ENCODE results near the gene NYNRIN. TPM values are rescaled to one million over a fixed set of nuclear protein-coding genes. Genes with fewer than 3 reads are reported as not detected.

The NYNRIN gene
- total and polyA plus RNA-seq, 2 of the 8 experiments (the other 6 are each of a cell fraction or from before 2014, with no cell fraction given) = 15.2 to 18.3 TPM

DNA sequence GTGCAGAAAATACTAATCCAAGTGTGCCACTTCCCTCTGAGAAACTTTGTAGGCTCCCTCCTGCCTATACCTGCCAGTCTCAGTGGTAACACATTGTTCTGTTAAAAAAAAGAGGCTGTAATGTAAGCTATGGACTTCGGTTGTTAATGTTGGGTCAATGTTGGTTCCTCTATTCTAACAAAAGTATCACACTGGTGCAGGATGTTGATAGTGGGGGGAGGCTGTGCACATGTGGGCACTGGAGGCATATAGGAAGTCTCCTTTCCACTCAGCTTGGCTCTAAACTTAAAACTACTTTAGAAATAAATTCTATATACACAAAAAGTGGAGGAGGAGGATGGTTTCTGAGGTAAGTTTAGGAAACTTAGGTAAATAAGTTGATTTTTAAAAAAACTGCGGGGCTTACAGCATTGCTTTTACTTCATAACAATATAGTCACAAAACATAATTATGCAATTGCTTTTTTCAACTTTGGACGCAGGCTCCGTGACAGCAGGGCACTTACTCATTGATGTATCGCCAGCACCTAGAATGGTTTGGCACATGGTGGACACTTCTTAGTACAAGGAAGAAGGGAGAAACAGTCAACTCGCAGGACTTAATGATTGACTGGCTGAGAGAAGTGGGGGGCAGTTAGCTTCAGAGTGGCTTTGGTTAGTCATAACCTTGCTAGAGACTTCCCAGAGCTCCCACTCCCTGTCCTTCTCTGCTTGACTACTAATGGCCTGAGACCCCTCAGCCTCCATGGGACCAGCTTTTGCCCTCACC lies 7.9 kb upstream of the NYNRIN start:
- WGBS, 2 experiments (ENCODE audit: extremely low coverage in 1 of 2, insufficient coverage in 1 of 2, insufficient read length in 1 of 2, insufficient replicate concordance in 2 of 2, low coverage in 1 of 2, low lambda C conversion rate in 2 of 2, missing lambda C conversion rate in 1 of 2) = 87% methylated on average over 6 of the region's 6 CpGs; no CpG with 5 or more reads in 1 of the 2 experiments
- no peak overlapping the region for H3K4me3 ChIP-seq (ENCODE audit: extremely low read depth in 1 of 4, insufficient read depth in 2 of 4, low read depth in 3 of 4, low read length in 4 of 4)
- peak overlapping the region; percentile 80; the same call in 1 of the 2 replicates for H2BK20ac ChIP-seq (ENCODE audit: low read length)
- no peak overlapping the region for H4K91ac ChIP-seq (replicated peaks; ENCODE audit: insufficient read length, low read length)
- H3K4me1 ChIP-seq (replicated peaks in 1 of 4; ENCODE audit: control insufficient read depth in 3 of 4, insufficient read depth in 4 of 4, low read length in 3 of 4) = 0 out of 7 replicates have a peak, but pooled peaks cover 0 to 4% (median 0%) of the 10 kb centered on the region in 4 experiments
- no peak overlapping the region for H3K14ac ChIP-seq (ENCODE audit: insufficient read length)
- H4K5ac ChIP-seq (ENCODE audit: insufficient read length, low read depth, low read length) = no peak overlapping the region
- FAIRE-seq (no peak), DNase-seq (ENCODE audit: low read depth in 1 of 2, low spot score in 2 of 2) (no peak)
- no peak overlapping the region for H3K4ac ChIP-seq (replicated peaks; ENCODE audit: insufficient read length, low read depth, low read length)
- CTCF ChIA-PET (ENCODE audit: partially characterized antibody) = interaction anchor here (0.6 to 5.4 kb wide), 12 partner anchors 12 to 83 kb away, joined by 3 to 40 read pairs (median 4); partner anchors contain the start of gene CIDEB
- no peaks in the 10 kb centered on the region for H3K36me3 ChIP-seq (ENCODE audit: control insufficient read depth in 2 of 4, insufficient read depth in 4 of 4, low read length in 3 of 4)
- no peak overlapping the region for H3K18ac ChIP-seq (ENCODE audit: extremely low read depth, low read length)
- no peak overlapping the region for H3K9ac ChIP-seq (replicated peaks in 1 of 4; ENCODE audit: extremely low read depth in 1 of 4, low read depth in 3 of 4, low read length in 3 of 4)
- no peak overlapping the region for H2AFZ ChIP-seq (ENCODE audit: low read length)
- no peaks in the 10 kb centered on the region for H3K23me2 ChIP-seq (ENCODE audit: low read depth, low read length)
- no peak overlapping the region for H3K23ac ChIP-seq (ENCODE audit: insufficient read length)
- H3K56ac ChIP-seq (replicated peaks; ENCODE audit: insufficient read length, low read depth, low read length) = no peak overlapping the region
- H3K79me2 ChIP-seq (ENCODE audit: control insufficient read depth in 1 of 2, insufficient read depth in 2 of 2, low read length in 2 of 2) = no peaks in the 10 kb centered on the region
- H3K79me1 ChIP-seq (ENCODE audit: low read depth, low read length) = no peaks in the 10 kb centered on the region
- POLR2A ChIA-PET (ENCODE audit: partially characterized antibody) = interaction anchor here (4.7 kb wide), 1 partner anchor 12 kb away, joined by 27 read pairs; no protein-coding TSS in a partner anchor
- H2BK12ac ChIP-seq (ENCODE audit: low read depth, low read length) = peak overlapping the region; percentile 84; the same call in 1 of the 2 replicates
- no peak overlapping the region for H4K8ac ChIP-seq (ENCODE audit: extremely low read depth, insufficient read depth, low read length)
- H4K20me1 ChIP-seq (replicated peaks in 1 of 2; ENCODE audit: control insufficient read depth in 1 of 2, insufficient read depth in 2 of 2, low read length in 2 of 2) = no peaks in the 10 kb centered on the region
- H2BK15ac ChIP-seq (ENCODE audit: low read length) = peak overlapping the region; percentile 94; the same call in 1 of the 2 replicates
- no peak overlapping the region for H2BK120ac ChIP-seq (replicated peaks; ENCODE audit: low read depth, low read length)
- peak overlapping the region; percentile 69; the same call in 1 of the 2 replicates for H2AK5ac ChIP-seq (ENCODE audit: low read depth, low read length)
- no peak overlapping the region for H3K4me2 ChIP-seq (ENCODE audit: insufficient read depth in 1 of 2, low read depth in 2 of 2, low read length in 2 of 2)
- no peaks in the 10 kb centered on the region for H3K9me3 ChIP-seq (ENCODE audit: insufficient read depth in 2 of 2, low read depth in 1 of 2, low read length in 1 of 2)
- H2BK5ac ChIP-seq (ENCODE audit: low read depth, low read length) = no peak overlapping the region
- H3K27me3 ChIP-seq (replicated peaks in 1 of 4; ENCODE audit: control insufficient read depth in 3 of 4, extremely low read depth in 1 of 4, insufficient read depth in 3 of 4, low read length in 3 of 4) = peaks cover 0 to 2% (median 0%) of the 10 kb centered on the region in 4 experiments; a peak in 1 of 7 replicates
- no peak overlapping the region for H3K27ac ChIP-seq (ENCODE audit: low read depth, low read length)
- TF ChIP-seq RBBP5 (IDR thresholded peaks at IDR 0.05; ENCODE audit: borderline replicate concordance, low read depth, low read length) (no peak), RXRA (IDR thresholded peaks at IDR 0.05; ENCODE audit: insufficient read depth, low read depth, low read length) (no peak), JUND (IDR thresholded peaks at IDR 0.05; ENCODE audit: low read length) (no peak), SP4 (IDR thresholded peaks at IDR 0.05; ENCODE audit: low read length) (no peak), SIN3A (conservative IDR thresholded peaks at IDR 0.05 in 1 of 2, IDR thresholded peaks at IDR 0.05 in 1 of 2; ENCODE audit: low read depth in 1 of 2, low read length in 2 of 2) (no peak), EGR1 (IDR thresholded peaks at IDR 0.05; ENCODE audit: borderline replicate concordance, low read depth, low read length) (no peak), TAF7 (optimal IDR thresholded peaks at IDR 0.05; ENCODE audit: borderline replicate concordance, low read depth, low read length) (no peak), CBX5 (IDR thresholded peaks at IDR 0.05; ENCODE audit: low read depth, low read length) (no peak), KDM1A (IDR thresholded peaks at IDR 0.05; ENCODE audit: borderline replicate concordance, low read length) (no peak), POU5F1 (IDR thresholded peaks at IDR 0.05; ENCODE audit: low read depth, low read length) (no peak)
- TF ChIP-seq, protein P1, sequence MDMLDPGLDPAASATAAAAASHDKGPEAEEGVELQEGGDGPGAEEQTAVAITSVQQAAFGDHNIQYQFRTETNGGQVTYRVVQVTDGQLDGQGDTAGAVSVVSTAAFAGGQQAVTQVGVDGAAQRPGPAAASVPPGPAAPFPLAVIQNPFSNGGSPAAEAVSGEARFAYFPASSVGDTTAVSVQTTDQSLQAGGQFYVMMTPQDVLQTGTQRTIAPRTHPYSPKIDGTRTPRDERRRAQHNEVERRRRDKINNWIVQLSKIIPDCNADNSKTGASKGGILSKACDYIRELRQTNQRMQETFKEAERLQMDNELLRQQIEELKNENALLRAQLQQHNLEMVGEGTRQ (IDR thresholded peaks at IDR 0.05; ENCODE audit: low read length) = no peak

Measured in H1 (cell line).